ENCODE measurements around the gene SPOCK2.

Gene SPOCK2

GRCh38 chr10:72044417-72045041, 43.8 kb downstream of the SPOCK2 start:
- no peak overlapping the region for H3K9ac ChIP-seq (ENCODE audit: low read length)
- no peaks in the 10 kb centered on the region for H3K36me3 ChIP-seq (ENCODE audit: control insufficient read depth, insufficient read depth, low read length, severe bottlenecking)
- H3K27me3 ChIP-seq (replicated peaks; ENCODE audit: control insufficient read depth, insufficient read depth, low read length) = no peaks in the 10 kb centered on the region
- H3K4me3 ChIP-seq (ENCODE audit: low read length) = no peak overlapping the region
- H3K9me3 ChIP-seq (ENCODE audit: control insufficient read depth, low read length) = peaks cover 6% of the 10 kb centered on the region
- DNase-seq (ENCODE audit: low read depth) = no peak
- H3K4me1 ChIP-seq (ENCODE audit: control insufficient read depth, insufficient read depth, low read length) = peaks cover 19% of the 10 kb centered on the region

GRCh38 chr10:72043016-72043834, 45.1 kb downstream of the SPOCK2 start:
- Histone ChIP-seq H3K36me3 (ENCODE audit: control insufficient read depth, insufficient read depth, low read length, severe bottlenecking) (no peaks in the 10 kb centered on the region), H3K4me1 (ENCODE audit: control insufficient read depth, insufficient read depth, low read length) (peaks cover 22% of the 10 kb centered on the region), H3K27me3 (replicated peaks; ENCODE audit: control insufficient read depth, insufficient read depth, low read length) (no peaks in the 10 kb centered on the region), H3K4me3 (ENCODE audit: low read length) (peak overlapping the region; percentile 1), H3K9ac (ENCODE audit: low read length) (peak overlapping the region; percentile 28), H3K9me3 (ENCODE audit: control insufficient read depth, low read length) (peaks cover 6% of the 10 kb centered on the region)
- DNase-seq (ENCODE audit: low read depth) = peak; percentile 41

DNA sequence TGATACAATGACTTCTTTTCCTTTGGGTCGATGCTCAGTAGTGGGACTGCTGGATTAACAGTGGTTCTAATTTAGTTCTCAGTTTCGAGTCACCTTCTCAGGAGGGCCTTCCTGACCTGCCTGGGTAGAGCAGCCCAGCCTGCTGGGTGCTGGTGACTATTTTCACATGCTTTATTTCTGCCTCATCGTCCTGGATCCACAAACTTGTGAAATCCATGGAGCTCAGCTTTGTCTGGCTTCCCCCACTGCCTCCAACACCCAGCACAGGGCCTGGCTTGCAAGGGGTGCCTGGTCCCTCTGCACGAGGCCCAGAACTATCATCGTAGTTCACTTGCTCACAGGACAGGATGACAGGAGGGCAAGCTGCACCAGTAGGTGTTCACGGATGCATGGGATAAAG, 46.9 kb downstream of the SPOCK2 start:
- Histone ChIP-seq H3K4me1 (ENCODE audit: control insufficient read depth, insufficient read depth, low read length) (peaks cover 20% of the 10 kb centered on the region), H3K4me3 (ENCODE audit: low read length) (no peak overlapping the region), H3K9ac (ENCODE audit: low read length) (no peak overlapping the region), H3K9me3 (ENCODE audit: control insufficient read depth, low read length) (peaks cover 3% of the 10 kb centered on the region), H3K36me3 (ENCODE audit: control insufficient read depth, insufficient read depth, low read length, severe bottlenecking) (no peaks in the 10 kb centered on the region), H3K27me3 (replicated peaks; ENCODE audit: control insufficient read depth, insufficient read depth, low read length) (no peaks in the 10 kb centered on the region)
- DNase-seq (ENCODE audit: low read depth) = no peak

- Histone ChIP-seq H3K4me3 (ENCODE audit: low read length) (no peak overlapping the region), H3K4me1 (ENCODE audit: control insufficient read depth, insufficient read depth, low read length) (peaks cover 20% of the 10 kb centered on the region), H3K27me3 (replicated peaks; ENCODE audit: control insufficient read depth, insufficient read depth, low read length) (no peaks in the 10 kb centered on the region), H3K9ac (ENCODE audit: low read length) (no peak overlapping the region), H3K9me3 (ENCODE audit: control insufficient read depth, low read length) (no peaks in the 10 kb centered on the region), H3K36me3 (ENCODE audit: control insufficient read depth, insufficient read depth, low read length, severe bottlenecking) (no peaks in the 10 kb centered on the region)
- DNase-seq (ENCODE audit: low read depth) = no peak
Measured at GRCh38 chr10:72039377-72039776, 49.0 kb downstream of the SPOCK2 start.

DNA sequence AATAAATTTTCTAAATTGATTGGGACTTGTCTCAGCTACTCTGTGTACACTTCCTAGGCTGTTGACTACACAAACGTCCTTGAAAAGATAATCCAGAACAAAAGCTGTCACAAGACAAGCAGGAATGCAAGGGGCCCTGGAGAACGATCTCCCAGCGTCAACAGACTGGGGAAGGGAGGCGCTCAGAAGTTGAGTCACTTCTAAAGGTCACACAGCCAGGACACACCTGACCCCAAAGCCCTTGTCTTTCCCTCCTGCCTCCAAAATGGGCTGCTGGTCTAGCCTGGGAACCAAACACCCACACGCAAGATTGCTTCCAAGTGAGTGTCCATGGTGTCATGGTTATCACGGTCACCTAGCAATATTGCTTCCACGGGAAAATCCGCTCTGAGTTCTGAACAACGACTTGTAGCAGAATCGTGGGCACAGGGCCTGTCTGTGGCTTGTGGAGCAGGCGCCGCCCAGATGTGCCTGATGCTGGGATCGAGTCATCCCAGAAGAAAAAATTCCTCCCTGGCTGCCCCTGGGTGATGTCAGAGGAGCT, 49.8 kb downstream of the SPOCK2 start:
- H3K4me1 ChIP-seq (ENCODE audit: control insufficient read depth, insufficient read depth, low read length) = peaks cover 20% of the 10 kb centered on the region
- DNase-seq (ENCODE audit: low read depth) = peak; percentile 33
- no peaks in the 10 kb centered on the region for H3K36me3 ChIP-seq (ENCODE audit: control insufficient read depth, insufficient read depth, low read length, severe bottlenecking)

DNA sequence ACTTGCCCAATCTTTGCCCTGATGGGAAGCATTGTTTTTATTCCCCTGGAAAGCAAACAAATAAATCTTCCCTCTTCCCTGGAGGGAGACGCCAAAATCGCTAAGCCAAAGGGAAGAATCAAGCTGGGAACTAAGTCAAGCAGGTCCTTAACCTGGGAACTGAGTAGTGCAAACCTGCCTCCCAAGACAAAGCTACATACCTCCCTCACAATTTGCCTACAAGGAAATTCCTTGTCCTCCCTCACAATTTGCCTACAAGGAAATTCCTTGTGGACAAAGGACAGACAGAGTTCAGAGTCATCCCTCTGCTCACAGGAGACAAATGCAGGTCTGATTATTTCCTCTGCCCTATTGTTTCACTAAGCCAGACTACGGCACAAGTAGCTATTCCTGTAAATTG, 50.5 kb downstream of the SPOCK2 start:
- Histone ChIP-seq H3K9me3 (ENCODE audit: control insufficient read depth, low read length) (no peaks in the 10 kb centered on the region), H3K9ac (ENCODE audit: low read length) (no peak overlapping the region), H3K36me3 (ENCODE audit: control insufficient read depth, insufficient read depth, low read length, severe bottlenecking) (no peaks in the 10 kb centered on the region), H3K4me1 (ENCODE audit: control insufficient read depth, insufficient read depth, low read length) (peaks cover 14% of the 10 kb centered on the region), H3K4me3 (ENCODE audit: low read length) (no peak overlapping the region), H3K27me3 (replicated peaks; ENCODE audit: control insufficient read depth, insufficient read depth, low read length) (no peaks in the 10 kb centered on the region)
- no peak for DNase-seq (ENCODE audit: low read depth)

More for the DNA sequence above, 49.8 kb downstream of the SPOCK2 start:
- Histone ChIP-seq H3K9ac (ENCODE audit: low read length) (no peak overlapping the region), H3K9me3 (ENCODE audit: control insufficient read depth, low read length) (no peaks in the 10 kb centered on the region), H3K27me3 (replicated peaks; ENCODE audit: control insufficient read depth, insufficient read depth, low read length) (no peaks in the 10 kb centered on the region), H3K4me3 (ENCODE audit: low read length) (no peak overlapping the region)

GRCh38 chr10:72037266-72037665, 51.1 kb downstream of the SPOCK2 start:
- no peaks in the 10 kb centered on the region for H3K27me3 ChIP-seq (replicated peaks; ENCODE audit: control insufficient read depth, insufficient read depth, low read length)
- no peak for DNase-seq (ENCODE audit: low read depth)
- no peak overlapping the region for H3K9ac ChIP-seq (ENCODE audit: low read length)
- H3K4me3 ChIP-seq (ENCODE audit: low read length) = no peak overlapping the region
- no peaks in the 10 kb centered on the region for H3K36me3 ChIP-seq (ENCODE audit: control insufficient read depth, insufficient read depth, low read length, severe bottlenecking)
- no peaks in the 10 kb centered on the region for H3K9me3 ChIP-seq (ENCODE audit: control insufficient read depth, low read length)
- peaks cover 8% of the 10 kb centered on the region for H3K4me1 ChIP-seq (ENCODE audit: control insufficient read depth, insufficient read depth, low read length)

DNA sequence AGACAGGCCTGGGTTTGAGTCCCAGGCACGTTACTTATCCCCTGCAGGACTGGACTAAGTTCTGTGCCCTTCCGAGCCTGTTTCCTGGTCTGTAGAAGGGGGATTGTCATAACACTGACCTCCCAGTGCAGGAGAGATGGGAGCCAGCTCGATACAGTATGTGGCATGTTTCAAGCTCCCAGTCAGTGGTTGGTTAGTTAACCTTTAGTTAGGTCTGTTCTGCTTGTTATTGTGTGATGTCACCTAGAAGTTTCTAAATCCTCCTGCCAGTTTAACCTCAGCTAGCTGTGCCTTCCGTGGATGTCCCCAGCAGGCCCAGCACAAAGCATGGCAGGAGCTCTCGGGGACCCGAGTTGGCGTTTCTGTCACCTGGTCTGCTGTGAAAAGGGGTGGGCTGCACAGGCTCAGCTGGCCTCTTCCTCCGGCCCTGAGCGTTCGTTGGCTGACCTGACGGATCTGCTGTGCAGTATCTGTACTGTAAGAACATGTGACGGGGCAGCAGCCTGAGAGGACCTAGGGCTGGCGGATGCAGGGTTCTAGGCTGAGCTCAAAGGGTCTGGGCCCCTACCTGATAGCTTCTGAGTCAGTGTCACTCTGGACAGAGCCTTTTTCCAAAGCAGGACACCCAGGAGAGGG, 53.0 kb downstream of the SPOCK2 start:
- Histone ChIP-seq H3K36me3 (ENCODE audit: control insufficient read depth, insufficient read depth, low read length, severe bottlenecking) (no peaks in the 10 kb centered on the region), H3K4me1 (ENCODE audit: control insufficient read depth, insufficient read depth, low read length) (peaks cover 9% of the 10 kb centered on the region), H3K27me3 (replicated peaks; ENCODE audit: control insufficient read depth, insufficient read depth, low read length) (no peaks in the 10 kb centered on the region), H3K9me3 (ENCODE audit: control insufficient read depth, low read length) (no peaks in the 10 kb centered on the region), H3K9ac (ENCODE audit: low read length) (no peak overlapping the region), H3K4me3 (ENCODE audit: low read length) (no peak overlapping the region)
- no peak for DNase-seq (ENCODE audit: low read depth)

DNA sequence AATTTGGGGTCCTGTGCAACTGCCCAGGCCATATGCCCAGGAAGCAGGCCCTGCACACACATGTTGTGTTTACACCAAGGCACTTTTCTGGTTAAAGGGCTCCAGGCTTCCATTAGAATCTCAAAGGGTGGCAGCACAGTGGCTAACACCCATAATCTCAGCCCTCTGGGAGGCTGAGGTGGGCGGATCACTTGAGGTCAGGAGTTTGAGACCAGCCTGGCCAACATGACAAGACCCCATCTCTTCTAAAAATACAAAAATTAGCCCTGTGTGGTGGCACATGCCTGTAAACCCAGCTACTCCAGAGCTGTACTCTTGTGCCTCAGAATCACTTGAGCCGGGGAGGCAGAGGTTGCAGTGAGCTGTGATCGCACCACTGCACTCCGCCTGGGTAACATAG, 53.6 kb downstream of the SPOCK2 start:
- no peak for DNase-seq (ENCODE audit: low read depth)
- Histone ChIP-seq H3K9me3 (ENCODE audit: control insufficient read depth, low read length) (no peaks in the 10 kb centered on the region), H3K4me1 (ENCODE audit: control insufficient read depth, insufficient read depth, low read length) (peaks cover 9% of the 10 kb centered on the region), H3K27me3 (replicated peaks; ENCODE audit: control insufficient read depth, insufficient read depth, low read length) (no peaks in the 10 kb centered on the region), H3K36me3 (ENCODE audit: control insufficient read depth, insufficient read depth, low read length, severe bottlenecking) (no peaks in the 10 kb centered on the region), H3K4me3 (ENCODE audit: low read length) (no peak overlapping the region), H3K9ac (ENCODE audit: low read length) (no peak overlapping the region)

DNA sequence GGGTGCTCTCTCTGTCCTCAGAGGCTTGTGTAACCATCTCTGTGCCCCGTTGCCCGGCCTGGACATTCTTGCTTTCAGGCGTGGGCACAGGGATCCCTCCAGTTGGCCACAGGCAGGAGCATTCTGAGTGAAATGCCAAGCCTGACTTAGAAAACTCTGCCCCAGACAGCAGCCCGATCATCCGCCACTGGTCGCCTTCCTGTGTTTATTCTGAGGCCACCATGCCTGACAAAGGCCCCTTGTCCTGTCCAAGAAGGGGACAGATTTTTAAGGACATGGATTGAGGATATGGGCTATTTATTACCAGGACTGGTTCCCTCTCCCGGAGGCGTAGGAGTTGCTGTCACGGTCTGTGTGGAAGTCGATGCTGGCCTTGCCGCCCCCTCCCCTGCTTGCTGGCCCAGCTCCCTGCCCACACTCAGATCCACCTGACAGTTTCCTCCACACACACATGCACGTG, 54.3 kb downstream of the SPOCK2 start:
- Histone ChIP-seq H3K4me3 (ENCODE audit: low read length) (no peak overlapping the region), H3K27me3 (replicated peaks; ENCODE audit: control insufficient read depth, insufficient read depth, low read length) (no peaks in the 10 kb centered on the region), H3K9ac (ENCODE audit: low read length) (no peak overlapping the region), H3K36me3 (ENCODE audit: control insufficient read depth, insufficient read depth, low read length, severe bottlenecking) (no peaks in the 10 kb centered on the region), H3K9me3 (ENCODE audit: control insufficient read depth, low read length) (no peaks in the 10 kb centered on the region), H3K4me1 (ENCODE audit: control insufficient read depth, insufficient read depth, low read length) (peaks cover 9% of the 10 kb centered on the region)
- DNase-seq (ENCODE audit: low read depth) = no peak

Measured in adipocyte (in vitro differentiated cells).